ENCODE data around the gene ACOX3. TPM values are rescaled to one million over a fixed set of nuclear protein-coding genes. Genes with fewer than 3 reads are reported as not detected.

The ACOX3 gene
- total and polyA plus RNA-seq, 2 donors: 17.4 to 36.6 TPM

- H3K36me3 ChIP-seq (ENCODE audit: insufficient read depth): no peaks in the 10 kb centered on the region
- 91% methylated on average over 10 of the region's 10 CpGs for WGBS
- no peaks in the 10 kb centered on the region for H3K4me1 ChIP-seq (ENCODE audit: insufficient read depth)
- H3K4me3 ChIP-seq (ENCODE audit: low read depth, low read length): no peak overlapping the region
- no peak for DNase-seq (ENCODE audit: extremely low spot score)
- no peak overlapping the region for H3K27ac ChIP-seq (ENCODE audit: low read depth)
Measured at GRCh38 chr4:8401665-8402064, 38.9 kb downstream of the ACOX3 start.

- Histone ChIP-seq H3K27ac (ENCODE audit: low read depth) (no peak overlapping the region), H3K36me3 (ENCODE audit: insufficient read depth) (no peaks in the 10 kb centered on the region), H3K4me1 (ENCODE audit: insufficient read depth) (no peaks in the 10 kb centered on the region), H3K4me3 (ENCODE audit: low read depth, low read length) (no peak overlapping the region)
- DNase-seq (ENCODE audit: extremely low spot score): no peak
- WGBS: 87% methylated on average over 13 of the region's 13 CpGs
Measured at GRCh38 chr4:8400632-8401325, 39.7 kb downstream of the ACOX3 start.

DNA sequence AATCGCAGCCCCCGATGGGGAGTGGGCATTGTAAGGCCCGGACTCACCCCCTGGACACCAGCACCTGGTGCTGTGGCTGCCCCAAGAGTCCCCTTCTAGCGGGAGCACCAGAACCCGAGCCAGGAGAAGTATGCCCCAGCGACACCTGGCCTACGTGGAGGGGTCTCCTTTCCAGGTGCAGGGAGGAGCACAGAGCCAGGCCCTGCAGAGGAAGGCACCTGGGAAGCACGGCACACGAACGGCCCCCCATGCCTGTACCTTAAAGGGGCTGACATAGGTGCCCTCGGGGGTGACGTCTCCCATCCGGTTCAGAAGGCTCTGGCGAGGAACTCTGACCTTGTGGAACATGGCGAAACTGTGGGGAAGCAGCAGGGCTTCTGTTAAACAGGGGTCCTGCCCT lies 41.2 kb downstream of the ACOX3 start:
- Histone ChIP-seq H3K4me3 (ENCODE audit: low read depth, low read length) (no peak overlapping the region), H3K4me1 (ENCODE audit: insufficient read depth) (no peaks in the 10 kb centered on the region), H3K36me3 (ENCODE audit: insufficient read depth) (no peaks in the 10 kb centered on the region), H3K27ac (ENCODE audit: low read depth) (no peak overlapping the region)
- 93% methylated on average over 15 of the region's 15 CpGs for WGBS
- no peak for DNase-seq (ENCODE audit: extremely low spot score)

- no peak for DNase-seq (ENCODE audit: extremely low spot score)
- no peak overlapping the region for H3K27ac ChIP-seq (ENCODE audit: low read depth)
- H3K4me1 ChIP-seq (ENCODE audit: insufficient read depth): no peaks in the 10 kb centered on the region
- H3K4me3 ChIP-seq (ENCODE audit: low read depth, low read length): no peak overlapping the region
- H3K36me3 ChIP-seq (ENCODE audit: insufficient read depth): no peaks in the 10 kb centered on the region
- WGBS: 91% methylated on average over 9 of the region's 9 CpGs
Measured at GRCh38 chr4:8398347-8398746, 42.2 kb downstream of the ACOX3 start.

DNA sequence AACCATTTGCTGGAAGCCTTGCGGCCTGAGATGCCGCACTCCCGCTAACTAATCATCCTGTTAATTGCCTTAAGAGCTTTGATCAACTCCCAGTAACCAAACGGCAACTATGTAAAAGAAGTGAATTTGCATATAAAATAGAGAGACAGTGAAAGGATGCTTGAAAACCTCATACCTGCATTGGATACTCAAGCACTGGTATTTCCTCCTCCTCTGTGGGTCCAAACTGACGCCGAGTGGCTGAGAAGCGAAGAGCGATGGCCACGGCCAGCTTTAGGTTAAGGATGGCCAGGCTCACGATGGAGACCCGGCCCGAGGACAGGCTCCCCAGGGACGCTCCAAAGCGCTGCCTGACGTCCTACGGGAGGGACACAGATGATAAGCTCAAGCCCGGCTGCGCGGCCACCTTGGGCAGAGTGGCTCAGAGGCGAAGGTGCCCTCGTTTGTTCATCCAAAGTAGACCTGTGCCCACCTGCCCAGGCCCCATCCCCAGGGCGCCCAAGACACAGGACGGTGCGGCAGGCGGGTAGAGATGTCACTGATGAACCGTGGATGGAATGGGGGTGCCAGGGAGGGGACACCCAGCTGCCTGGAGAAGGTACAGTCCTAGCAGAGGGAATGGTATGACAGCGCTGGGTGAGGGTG lies 43.6 kb downstream of the ACOX3 start:
- WGBS: 94% methylated on average over 27 of the region's 27 CpGs
- Histone ChIP-seq H3K4me1 (ENCODE audit: insufficient read depth) (no peaks in the 10 kb centered on the region), H3K4me3 (ENCODE audit: low read depth, low read length) (no peak overlapping the region), H3K27ac (ENCODE audit: low read depth) (no peak overlapping the region), H3K36me3 (ENCODE audit: insufficient read depth) (no peaks in the 10 kb centered on the region)
- DNase-seq (ENCODE audit: extremely low spot score): no peak

DNA sequence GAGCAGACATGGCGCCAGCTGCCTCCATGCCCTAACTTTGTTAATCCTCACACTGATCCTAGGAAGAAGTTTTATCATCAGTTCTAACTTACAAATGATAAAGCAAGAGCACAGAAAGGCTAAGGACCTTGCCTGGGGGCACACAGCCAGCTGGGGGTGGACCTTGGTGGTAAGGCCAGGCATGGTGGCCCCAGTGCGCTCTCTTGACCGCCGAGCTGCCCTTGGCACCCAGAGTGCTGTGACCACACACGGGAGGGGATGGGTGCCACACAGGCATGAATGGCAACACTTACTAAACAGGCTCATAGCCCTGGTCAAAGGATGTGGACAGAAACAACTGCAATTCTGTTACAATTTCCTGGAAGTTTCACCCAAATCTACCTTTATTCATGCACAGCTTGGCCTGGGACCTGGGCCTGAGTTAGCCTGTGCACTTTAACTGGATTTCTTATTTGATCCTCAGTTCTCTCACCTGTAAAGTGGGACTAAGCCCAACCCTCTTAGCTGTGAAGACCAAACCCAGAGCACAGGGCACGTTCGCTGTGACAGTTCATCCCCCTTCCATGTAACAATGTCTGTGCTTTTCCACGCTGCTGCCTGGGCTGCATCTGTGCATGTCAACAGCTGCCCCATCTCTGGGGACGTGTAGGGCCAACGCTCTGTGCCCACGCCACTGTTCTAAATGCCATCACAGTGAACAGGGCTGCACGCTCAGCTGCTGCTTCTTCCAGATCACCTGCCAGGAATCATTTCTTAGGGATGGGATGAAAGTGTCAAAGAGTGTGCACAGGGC lies 44.8 kb downstream of the ACOX3 start:
- no peak for DNase-seq (ENCODE audit: extremely low spot score)
- H3K4me3 ChIP-seq (ENCODE audit: low read depth, low read length): no peak overlapping the region
- H3K27ac ChIP-seq (ENCODE audit: low read depth): no peak overlapping the region
- no peaks in the 10 kb centered on the region for H3K4me1 ChIP-seq (ENCODE audit: insufficient read depth)
- H3K36me3 ChIP-seq (ENCODE audit: insufficient read depth): no peaks in the 10 kb centered on the region
- WGBS: 96% methylated on average over 12 of the region's 12 CpGs

GRCh38 chr4:8394806-8395205 lies 45.7 kb downstream of the ACOX3 start:
- H3K36me3 ChIP-seq (ENCODE audit: insufficient read depth): no peaks in the 10 kb centered on the region
- H3K4me3 ChIP-seq (ENCODE audit: low read depth, low read length): no peak overlapping the region
- no peaks in the 10 kb centered on the region for H3K4me1 ChIP-seq (ENCODE audit: insufficient read depth)
- WGBS: 84% methylated on average over 12 of the region's 12 CpGs
- DNase-seq (ENCODE audit: extremely low spot score): no peak
- H3K27ac ChIP-seq (ENCODE audit: low read depth): peak overlapping the region; percentile 61

DNA sequence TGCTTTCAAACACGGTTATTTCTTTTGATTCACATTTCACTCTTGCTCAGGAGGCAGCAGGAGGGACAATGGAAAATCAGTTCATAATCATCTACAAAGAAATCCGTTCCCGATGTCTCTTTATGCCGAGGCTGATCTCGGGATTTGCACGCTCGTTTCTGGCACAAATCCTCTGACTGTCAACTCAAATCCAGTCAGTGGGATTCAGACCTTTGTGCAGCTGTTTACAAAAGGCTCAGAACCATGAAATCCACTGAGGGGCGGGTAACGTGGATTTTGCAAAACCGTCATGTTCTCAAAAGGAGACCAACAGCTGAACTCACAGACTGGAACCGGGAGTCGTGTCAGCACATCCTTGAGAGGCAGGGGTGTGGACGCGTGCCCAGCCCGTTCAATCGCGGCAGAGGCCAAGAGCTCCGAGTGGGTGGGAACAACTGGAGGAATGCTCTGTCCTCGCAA lies 46.4 kb downstream of the ACOX3 start:
- 25% methylated on average over 19 of the region's 19 CpGs for WGBS
- Histone ChIP-seq H3K36me3 (ENCODE audit: insufficient read depth) (no peaks in the 10 kb centered on the region), H3K4me1 (ENCODE audit: insufficient read depth) (no peaks in the 10 kb centered on the region), H3K4me3 (ENCODE audit: low read depth, low read length) (no peak overlapping the region), H3K27ac (ENCODE audit: low read depth) (peak overlapping the region; percentile 58)
- DNase-seq (ENCODE audit: extremely low spot score): no peak

DNA sequence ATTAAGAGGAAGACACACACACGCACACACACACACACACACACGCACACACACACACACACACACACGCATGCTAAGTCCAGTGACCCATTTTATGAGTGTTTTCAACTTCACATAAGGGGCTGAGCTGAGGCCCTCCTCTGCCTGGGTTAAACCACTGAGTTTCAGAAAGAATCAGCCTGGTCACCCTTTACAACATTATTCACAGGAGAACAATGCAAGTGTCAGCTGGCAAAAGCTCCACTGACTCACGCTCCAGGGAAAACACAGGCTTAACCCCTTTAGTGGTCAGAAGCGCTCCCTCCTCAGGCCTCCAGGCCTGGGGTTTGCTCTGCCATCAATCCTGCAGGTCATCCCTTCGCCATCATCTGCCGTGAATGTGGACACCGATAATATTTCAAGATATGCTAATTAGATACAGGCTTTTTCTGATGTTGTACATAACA lies 46.9 kb downstream of the ACOX3 start:
- Histone ChIP-seq H3K27ac (ENCODE audit: low read depth) (peak overlapping the region; percentile 58), H3K4me1 (ENCODE audit: insufficient read depth) (no peaks in the 10 kb centered on the region), H3K36me3 (ENCODE audit: insufficient read depth) (no peaks in the 10 kb centered on the region), H3K4me3 (ENCODE audit: low read depth, low read length) (no peak overlapping the region)
- no peak for DNase-seq (ENCODE audit: extremely low spot score)
- WGBS: 17% methylated on average over 8 of the region's 8 CpGs

DNA sequence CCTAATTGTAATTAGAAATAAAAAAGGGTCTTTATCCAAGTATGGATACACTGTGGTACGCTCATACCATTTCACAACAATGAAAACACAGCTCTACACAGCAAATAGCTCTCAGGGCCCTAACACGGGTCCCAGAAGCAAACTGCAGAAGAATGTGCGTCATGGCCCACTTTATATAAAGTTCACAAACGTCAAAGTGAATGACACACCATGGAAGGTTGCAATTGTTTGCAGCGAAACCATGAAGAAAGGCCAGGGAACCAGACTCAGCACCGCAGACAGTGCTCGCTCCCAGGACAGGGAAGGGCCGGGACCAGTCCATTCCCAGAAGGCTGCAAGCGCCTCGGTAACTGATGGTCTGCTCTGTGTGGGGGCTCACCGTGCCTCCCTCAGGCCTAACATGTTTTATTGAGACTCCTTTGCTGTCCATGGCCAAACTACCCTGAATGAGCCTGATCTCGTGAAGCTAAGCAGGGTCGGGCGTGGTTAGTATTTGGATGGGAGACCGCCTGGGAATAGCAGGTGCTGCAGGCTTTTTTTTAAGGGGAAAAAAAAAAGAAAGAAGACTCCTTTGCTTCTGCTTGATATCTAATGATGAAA lies 47.8 kb downstream of the ACOX3 start:
- no peaks in the 10 kb centered on the region for H3K4me1 ChIP-seq (ENCODE audit: insufficient read depth)
- WGBS: 77% methylated on average over 15 of the region's 15 CpGs
- DNase-seq (ENCODE audit: extremely low spot score): no peak
- no peaks in the 10 kb centered on the region for H3K36me3 ChIP-seq (ENCODE audit: insufficient read depth)
- no peak overlapping the region for H3K4me3 ChIP-seq (ENCODE audit: low read depth, low read length)
- H3K27ac ChIP-seq (ENCODE audit: low read depth): no peak overlapping the region

DNA sequence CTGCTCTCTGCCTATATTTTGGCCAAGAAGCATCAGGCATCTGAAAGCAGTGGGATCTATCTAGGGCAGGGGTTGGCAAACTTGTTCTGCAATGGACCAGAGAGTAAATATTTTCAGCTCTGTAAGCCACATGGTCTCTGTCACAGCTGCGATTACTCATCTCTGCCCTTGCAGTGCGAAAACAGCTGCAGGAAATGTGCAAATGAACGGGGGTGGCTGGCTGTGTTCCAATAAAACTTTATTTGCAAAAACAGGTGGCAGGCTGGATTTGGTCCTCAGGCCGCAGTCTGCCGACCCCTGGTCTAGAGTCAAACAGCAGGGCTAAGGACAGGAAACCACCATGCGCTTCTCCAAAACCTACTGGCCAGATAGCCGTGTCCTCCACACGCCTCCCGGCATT lies 48.6 kb downstream of the ACOX3 start:
- no peak for DNase-seq (ENCODE audit: extremely low spot score)
- H3K4me3 ChIP-seq (ENCODE audit: low read depth, low read length): no peak overlapping the region
- 46% methylated on average over 9 of the region's 9 CpGs for WGBS
- H3K27ac ChIP-seq (ENCODE audit: low read depth): no peak overlapping the region
- H3K4me1 ChIP-seq (ENCODE audit: insufficient read depth): no peaks in the 10 kb centered on the region
- no peaks in the 10 kb centered on the region for H3K36me3 ChIP-seq (ENCODE audit: insufficient read depth)

DNA sequence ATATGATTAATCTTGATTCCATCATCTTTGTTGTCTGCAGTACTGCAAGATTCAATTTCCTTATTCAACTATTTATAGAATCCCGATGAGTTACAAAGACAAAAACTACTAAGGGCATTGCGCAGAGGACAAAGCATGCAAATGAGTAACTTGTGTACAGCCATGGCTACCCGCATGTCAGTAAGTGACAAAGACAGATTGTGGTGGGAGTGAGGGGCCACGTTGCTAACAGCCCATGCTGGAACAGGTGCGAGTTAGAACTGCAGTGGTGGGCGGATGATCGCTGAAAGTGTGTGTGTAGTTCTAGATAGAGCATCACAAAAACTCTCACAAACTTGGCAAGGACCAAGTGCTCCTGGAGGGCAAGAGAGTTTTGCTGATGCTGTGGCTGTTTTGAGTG lies 49.5 kb downstream of the ACOX3 start:
- DNase-seq (ENCODE audit: extremely low spot score): no peak
- Histone ChIP-seq H3K4me1 (ENCODE audit: insufficient read depth) (no peaks in the 10 kb centered on the region), H3K36me3 (ENCODE audit: insufficient read depth) (no peaks in the 10 kb centered on the region), H3K27ac (ENCODE audit: low read depth) (no peak overlapping the region), H3K4me3 (ENCODE audit: low read depth, low read length) (no peak overlapping the region)
- 90% methylated on average over 7 of the region's 7 CpGs for WGBS

- no peak for DNase-seq (ENCODE audit: extremely low spot score)
- WGBS: 92% methylated on average over 5 of the region's 5 CpGs
- Histone ChIP-seq H3K4me1 (ENCODE audit: insufficient read depth) (no peaks in the 10 kb centered on the region), H3K27ac (ENCODE audit: low read depth) (no peak overlapping the region), H3K4me3 (ENCODE audit: low read depth, low read length) (no peak overlapping the region), H3K36me3 (ENCODE audit: insufficient read depth) (no peaks in the 10 kb centered on the region)
Measured at GRCh38 chr4:8390577-8390976, 49.9 kb downstream of the ACOX3 start.

Data from urinary bladder (tissue), 4 donors.